IPS-NIHi7 (cell line): ENCODE data around the gene GTF3C4.

ENCODE experiments used
- DNase-seq: peaks from one replicate; pipeline ENCODE4 v3.0.0; 2012; ENCODE audit warnings: mixed read lengths; ENCODE audit errors: extremely low spot score

The GTF3C4 gene

DNA sequence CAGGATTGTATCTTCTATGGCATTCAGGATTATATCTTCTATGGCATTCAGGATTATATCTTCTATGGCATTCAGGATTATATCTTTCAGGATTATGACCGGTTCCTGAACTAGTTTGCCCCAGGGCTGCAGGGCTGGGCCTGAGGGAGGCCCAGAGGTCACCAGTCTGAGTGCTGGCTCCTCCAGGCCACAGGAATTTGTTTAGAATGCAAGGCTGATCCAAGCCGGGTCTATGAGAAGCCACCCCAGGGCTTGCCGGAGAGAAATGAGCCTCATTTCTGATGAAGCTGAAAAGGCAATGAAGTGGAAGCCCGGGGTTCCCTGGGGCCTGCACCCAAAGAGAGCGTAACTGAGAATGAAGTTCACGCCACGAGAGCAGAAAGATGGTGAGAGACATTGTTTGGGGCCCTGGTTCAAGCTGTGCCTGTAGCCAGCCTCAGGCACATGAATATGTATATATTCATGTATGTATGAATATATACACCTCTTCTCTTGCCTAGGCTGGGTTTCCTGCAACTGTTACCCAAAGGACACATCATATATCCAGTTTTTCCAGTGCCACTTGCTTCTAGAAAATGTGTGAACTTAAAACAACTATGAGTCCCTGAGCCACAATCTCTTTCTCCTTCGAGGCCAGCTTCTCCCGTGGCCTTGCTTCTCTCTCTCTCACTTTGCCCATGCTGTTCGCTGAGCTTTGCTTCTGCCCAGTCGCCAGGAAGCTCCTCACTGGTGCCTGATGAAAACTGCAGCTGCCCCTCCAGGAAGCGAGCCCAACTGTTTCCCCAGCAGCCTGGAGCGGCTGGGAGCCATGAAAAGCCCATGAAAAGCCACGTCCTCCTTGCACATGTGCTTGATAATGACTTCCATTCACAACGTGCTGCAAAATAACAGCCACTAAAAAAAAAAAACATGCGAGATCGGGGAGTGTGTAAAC, 62.3 kb downstream of the GTF3C4 start:
- no peak for DNase-seq

DNA sequence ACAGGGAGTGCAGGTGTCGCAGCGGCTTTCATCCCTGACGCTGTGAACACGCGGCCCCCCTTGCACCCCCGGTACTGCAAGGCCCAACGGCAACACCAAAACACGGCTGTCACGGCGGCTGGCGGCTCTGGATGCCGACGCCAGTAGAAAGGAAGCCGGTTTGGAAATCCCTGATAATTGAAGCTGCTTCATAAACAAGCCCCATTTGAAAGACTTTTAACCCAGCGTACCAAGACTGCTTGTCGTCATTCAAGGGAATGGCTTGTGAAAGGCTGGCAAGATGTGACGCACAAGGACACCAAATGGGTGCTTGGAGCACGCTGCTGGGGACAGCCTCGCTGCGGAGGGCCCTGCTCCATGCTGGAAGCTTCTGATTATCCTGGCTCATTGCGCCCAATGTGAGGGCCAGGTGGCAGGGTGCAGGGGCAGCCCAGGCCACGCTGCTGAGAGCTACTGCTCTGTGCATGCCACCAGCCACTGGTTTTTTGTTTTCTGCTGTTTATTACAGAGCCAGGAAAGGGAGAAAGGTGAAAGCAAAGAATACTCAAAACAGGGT, 63.1 kb downstream of the GTF3C4 start:
- DNase-seq = no peak

GRCh38 chr9:132739710-132740310, 69.5 kb downstream of the GTF3C4 start:
- no peak for DNase-seq

DNA sequence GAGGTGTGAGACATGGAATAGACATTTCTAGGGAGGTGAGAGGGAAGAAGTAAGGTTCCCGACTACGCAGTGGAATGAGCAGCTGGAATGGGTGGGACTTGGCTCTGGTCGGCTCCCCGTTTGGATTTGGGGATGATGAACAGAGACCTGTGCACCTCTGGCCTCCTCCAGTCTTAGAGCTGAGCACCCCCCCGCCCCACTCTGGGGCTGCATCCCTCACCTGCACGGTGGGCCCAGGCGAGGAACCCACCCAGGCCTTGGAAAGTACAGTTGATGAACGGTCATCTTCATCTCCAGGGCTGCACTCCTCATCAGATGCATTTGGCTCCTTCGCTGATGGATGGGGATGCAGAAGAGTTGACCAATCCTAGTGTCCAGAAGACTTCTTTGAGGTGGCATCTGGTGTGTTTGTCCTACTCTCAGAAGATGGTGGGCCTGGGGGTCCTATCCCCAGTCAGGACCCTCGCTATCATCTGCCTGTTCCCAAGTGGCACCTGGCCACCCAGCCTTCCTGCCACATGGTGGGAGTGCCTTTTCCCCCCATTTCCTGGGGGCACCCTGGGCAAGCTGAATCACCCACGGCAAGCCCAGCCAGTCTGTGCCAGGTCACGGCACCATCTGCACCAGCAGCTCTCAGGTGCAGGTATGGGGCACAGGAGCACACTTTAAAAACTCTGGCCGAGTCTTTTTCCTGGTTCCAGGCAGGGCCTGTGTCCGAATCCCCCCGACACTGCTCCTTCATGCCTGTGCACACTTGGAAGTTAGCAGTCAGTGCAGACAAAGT, 70.5 kb downstream of the GTF3C4 start:
- no peak for DNase-seq

DNA sequence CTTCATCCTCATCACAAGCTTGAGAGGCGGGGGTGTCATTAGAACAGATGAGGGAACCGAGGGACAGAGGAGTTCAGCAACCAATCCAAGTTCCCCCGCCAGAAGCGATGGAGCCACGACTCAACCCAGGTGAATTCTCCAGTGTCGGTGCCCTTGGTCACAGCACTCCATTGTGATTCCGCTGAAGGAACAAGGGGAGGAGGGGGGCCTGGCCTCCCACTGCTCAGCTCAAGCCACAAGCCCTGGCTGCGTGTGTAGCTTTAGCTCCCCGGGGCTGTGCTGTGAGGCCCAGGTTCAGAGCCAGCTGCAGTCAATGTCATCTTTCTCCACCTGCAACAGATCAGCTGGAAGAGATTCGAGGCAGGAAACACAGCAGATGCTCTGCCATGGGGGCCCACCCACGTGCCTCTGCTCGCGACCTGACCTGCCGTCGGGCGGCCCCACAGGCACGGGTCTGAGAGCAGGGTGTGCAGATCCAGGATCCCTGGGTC, 72.6 kb downstream of the GTF3C4 start:
- DNase-seq = peak; percentile 19

- DNase-seq = peak; percentile 8
Observed at GRCh38 chr9:132743931-132744479, 73.7 kb downstream of the GTF3C4 start.
